ENCODE data around the gene SCG2.

SCG2 gene

DNA sequence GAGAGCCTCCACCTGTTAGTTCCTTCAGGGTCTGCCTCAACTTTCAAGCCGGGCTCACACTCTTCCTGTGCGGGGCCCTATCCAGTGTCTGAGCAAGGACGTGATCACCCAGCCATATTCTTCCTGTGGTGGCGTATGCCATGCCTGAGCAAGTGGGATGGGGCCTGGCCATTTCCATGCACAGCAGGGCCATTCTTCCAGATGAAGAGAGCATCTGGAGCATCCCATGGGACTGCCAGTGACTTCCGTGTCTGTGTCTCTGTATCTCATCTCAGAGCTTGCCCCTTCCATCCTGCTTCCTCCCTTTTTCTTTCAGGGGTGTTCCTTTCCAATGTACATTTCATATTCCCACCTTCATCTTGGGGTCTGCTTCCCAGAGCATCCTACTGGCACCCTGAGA is 20.2 kb downstream of the SCG2 start:
- no peak for DNase-seq (ENCODE audit: low read depth in 3 of 3, low spot score in 1 of 3)

DNA sequence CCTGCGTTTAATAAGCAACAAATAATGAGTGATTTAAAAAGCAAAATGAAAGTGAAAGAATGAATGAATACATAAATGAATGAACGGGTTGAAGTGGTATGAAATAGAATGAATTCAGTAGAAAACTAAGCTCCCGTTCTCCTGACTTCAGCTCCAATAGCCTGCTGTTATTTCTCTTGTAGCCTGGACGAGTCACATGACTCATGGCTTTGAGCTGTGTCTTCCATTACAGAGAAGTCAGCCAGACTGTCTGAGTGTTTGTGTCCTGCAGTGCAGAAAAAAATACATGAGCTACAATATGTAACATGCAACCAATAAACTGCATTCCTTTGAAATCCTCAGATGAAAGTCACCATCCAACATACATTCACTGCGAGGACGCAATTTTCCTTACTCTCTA is 21.2 kb downstream of the SCG2 start:
- no peak for DNase-seq (ENCODE audit: low read depth in 3 of 3, low spot score in 1 of 3)

DNA sequence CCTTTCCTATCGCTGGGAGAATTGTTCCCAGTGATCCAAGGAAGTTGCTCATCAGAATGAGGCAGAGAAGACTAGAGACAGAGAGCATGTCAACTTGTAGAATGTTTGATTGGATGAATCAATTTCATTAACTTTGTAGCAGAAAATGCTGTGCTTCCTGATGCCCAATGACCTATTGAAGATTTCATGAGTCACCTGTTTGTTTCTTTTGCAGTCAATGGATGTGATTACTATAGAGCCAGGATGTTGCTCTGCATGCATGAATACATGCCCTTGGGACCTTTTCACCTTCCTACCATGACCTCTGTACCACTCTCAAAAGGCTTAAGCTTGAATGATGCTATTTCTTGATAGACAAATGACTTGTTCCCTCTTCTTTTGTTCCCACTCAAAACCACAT is 23.3 kb downstream of the SCG2 start:
- no peak for DNase-seq (ENCODE audit: low read depth in 3 of 3, low spot score in 1 of 3)

DNA sequence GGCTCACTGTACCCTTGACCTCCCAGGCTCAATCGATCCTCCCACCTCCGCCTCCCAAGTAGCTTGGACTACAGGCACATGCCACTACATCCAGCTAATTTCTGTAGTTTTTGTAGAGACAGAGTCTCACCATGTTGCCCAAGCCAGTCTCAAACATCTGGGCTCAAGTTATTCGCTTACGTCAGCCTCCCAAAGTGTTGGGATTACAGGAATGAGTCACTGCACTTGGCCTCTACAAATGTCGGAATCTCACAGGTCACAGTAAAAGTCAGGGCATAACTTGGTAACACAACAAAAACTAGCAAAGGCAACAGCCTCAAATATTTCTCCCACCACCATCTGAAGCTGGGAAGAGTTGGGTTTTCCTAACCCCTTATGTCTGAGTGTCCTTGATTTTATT is 25.3 kb downstream of the SCG2 start:
- no peak for DNase-seq (ENCODE audit: low read depth in 3 of 3, low spot score in 1 of 3)

DNA sequence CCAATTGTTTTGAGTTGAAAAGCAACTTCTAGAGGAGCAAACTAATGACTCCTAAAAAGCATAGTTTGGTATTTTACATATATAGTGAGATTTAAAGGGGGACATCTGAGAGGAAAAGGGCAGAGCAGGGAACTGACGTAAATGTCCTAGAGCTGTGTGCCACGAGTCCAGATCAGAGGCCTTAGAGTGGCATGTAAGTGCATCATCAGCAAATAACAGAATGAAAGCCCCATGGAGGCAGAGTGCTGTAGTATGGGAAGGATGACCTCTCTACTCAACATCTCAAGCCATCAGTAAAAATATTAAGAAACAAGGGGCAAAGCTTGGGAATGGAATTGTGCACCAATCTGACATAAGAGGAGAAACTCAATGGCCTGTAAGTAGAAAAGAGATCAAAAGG is 31.4 kb downstream of the SCG2 start:
- DNase-seq (ENCODE audit: low read depth in 3 of 3, low spot score in 1 of 3), result no peak

DNA sequence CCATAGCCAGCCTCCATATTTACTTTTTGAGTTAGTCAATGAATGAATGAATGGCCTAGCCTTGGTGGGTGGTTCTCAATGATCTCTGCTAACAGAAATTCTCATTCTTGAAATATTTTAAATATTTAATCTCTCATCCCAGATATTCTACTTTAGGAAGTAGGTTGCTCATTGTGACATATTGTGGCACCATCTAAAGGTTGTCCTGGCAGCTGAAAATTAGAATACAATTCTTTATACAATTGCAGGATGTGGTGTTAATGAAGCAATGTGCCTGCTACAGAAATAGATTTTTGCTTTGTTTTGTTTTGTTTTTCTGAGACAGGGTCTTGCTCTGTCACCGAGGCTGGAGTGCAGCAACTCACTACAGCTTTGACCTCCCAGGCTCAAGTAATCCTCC is 35.8 kb downstream of the SCG2 start:
- no peak for DNase-seq (ENCODE audit: low read depth in 3 of 3, low spot score in 1 of 3)

DNA sequence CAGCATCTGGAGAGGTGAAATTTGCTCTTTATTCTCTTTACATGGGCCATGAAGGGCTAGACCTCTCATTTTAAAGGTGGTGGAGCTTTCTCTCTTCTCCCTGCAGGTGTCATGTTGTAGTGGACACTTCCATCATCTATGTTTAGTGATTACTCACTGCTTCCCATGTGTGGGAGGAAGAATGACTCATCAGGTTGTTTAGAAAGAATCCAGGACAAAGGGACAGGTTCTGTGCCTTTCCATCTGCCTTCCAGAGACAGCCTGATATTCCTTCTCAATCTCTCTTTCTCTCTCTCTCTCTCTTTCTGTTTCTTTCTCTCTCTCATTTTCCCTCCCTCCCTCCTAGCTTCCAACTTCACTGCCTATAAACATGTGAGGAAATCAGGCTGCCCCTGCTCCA is 38.7 kb downstream of the SCG2 start:
- DNase-seq (ENCODE audit: low read depth in 3 of 3, low spot score in 1 of 3), result no peak

DNA sequence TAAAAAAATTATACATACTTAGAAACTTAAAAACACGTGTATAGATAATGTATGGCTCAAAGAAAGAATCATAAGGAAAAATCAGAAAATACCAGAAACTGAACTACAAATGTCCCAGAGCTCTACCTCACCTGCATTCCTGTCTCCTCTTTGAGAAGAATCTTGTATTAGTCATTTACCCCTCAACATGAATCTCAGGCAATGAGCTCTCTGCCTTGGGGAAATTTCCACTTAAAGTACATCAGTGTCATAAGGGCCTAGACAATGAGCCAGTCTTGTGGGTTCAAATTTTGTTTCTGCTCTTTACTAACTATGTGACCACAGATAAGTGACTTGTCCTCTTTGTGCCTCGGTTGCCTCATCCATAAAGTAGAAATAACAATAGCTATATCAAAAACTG is 40.1 kb downstream of the SCG2 start:
- no peak for DNase-seq (ENCODE audit: low read depth in 3 of 3, low spot score in 1 of 3)

DNA sequence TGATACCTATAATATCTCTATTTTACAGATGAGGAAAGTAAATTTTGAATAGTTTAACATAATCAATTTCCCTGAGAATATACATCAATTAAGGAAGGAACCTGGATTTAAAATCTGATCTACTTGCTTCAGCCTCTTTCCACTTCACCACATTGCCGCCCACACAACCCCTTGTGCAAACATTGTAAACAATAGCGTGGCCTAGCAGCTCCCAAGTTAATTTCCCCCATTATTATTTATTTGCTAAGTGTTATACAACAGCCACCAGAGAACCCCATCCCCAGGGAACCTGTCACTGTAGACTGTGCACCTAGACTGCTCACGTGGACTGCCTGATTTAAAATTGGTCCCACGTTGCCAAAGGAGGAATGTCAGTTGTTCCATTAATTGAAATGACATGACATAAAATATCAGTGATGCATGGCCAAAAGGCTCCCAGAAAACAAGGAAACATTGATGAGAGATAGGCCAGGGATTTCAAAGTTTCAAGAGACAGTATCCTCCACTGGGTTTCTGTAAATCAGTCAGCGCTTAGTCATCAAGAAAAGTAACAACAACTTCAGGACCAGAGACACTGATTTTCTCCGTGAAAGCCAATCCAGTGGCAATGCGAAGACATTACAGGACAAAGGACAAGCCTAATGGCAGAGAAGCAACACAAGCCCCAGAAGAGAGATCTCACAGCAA is 41.3 kb downstream of the SCG2 start:
- DNase-seq (ENCODE audit: low read depth in 3 of 3, low spot score in 1 of 3), result no peak

DNA sequence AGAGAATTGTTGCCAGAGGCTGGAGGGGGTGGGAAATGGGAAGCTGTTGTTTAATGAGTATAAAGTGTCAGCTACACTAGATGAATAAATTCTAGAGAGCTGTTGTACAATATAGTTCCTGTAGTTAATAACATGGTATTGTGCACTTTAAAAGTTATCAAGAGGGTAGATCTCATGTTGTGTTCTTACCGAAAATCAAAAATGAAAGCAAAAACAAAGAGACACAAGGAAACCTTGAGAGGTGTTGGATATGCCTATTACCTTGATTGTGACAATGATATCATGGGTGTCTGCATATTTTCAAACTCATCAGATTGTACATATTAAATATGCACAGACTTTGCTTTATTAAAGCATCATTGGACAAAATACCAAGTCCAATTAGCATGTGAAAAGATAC is 43.2 kb downstream of the SCG2 start:
- no peak for DNase-seq (ENCODE audit: low read depth in 3 of 3, low spot score in 1 of 3)

DNA sequence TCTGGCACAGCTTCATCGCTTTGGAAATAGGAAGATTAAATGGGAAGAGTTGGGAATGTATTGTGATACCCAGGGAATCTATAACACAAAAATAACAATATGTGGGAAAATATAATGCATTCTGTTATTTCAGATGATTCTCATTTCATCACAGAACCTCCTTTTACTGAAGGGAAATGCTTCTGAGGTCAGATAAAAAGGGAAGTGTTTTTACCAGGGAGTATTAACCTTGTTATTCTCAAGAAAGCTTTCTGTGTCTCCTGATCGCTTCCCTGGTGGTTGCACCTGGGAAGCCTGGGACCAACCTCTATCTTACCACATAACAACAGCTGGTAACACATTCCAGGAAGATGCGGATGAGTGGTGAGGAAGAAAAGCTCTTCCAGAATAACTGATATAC is 47.2 kb downstream of the SCG2 start:
- DNase-seq (ENCODE audit: low read depth in 3 of 3, low spot score in 1 of 3), result no peak

DNA sequence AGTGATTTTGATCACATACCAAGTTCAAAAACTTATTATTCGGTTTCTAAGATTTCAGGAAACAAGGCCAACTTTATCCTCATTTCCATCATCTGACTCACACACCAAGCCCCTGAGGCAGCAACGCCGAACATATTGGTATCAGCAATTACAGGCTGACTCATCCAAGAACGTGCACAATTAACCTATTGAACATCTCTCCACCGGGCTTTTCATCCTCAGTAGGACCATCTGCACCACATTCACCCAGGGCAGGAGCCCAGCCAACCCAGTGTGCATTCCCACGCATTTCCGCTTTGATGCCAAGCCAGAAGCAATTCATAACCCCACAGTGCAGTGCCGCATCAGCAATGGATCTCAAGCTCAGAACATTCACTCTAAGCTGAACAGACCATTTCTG is 52.9 kb downstream of the SCG2 start:
- DNase-seq (ENCODE audit: low read depth in 3 of 3, low spot score in 1 of 3), result no peak

DNA sequence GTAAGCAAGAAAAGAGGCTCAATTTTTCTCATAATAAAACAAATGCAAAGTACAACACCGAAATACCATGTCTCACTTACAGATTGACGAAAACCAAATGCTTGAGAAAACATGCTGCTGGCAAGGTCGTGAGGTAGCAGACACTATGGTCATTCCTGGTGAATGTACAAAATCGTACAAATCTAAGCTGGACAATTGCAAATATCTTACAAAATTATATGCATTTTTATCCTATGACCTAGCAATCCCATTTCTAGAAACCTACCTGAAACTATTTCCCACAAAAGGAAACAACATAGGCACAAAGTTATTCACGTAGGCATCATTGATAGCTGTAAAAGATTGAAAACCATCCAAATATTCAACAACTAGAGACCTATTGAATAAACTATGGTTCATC is 54.0 kb downstream of the SCG2 start:
- DNase-seq (ENCODE audit: low read depth in 3 of 3, low spot score in 1 of 3), result no peak
